Measurements from ENCODE around the gene MCRIP2.

MCRIP2 gene

DNA sequence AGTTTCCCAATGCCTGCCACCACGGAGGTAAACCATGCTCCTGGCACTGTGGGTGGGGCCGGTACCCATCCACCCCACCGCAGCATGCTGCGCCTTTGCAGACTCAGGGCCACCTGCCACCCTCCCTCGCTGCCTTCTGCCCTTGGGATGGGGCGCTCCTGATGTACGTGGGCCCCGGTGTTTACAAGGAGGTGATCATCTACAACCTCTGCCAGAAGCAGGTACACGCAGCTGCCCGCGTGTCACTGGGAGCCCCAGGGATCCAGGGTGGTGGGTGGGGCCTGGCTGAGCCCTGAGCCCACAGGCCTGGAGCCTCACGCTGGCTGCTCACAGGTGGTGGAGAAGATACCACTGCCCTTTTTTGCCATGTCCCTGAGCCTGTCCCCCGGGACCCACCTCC is 24.9 kb downstream of the MCRIP2 start:
- peaks cover 6% of the 10 kb centered on the region; the same call in 1 of the 2 replicates for H3K4me1 ChIP-seq (ENCODE audit: control insufficient read depth, insufficient read depth, low read length)
- no peaks in the 10 kb centered on the region for H3K27me3 ChIP-seq (ENCODE audit: control insufficient read depth, insufficient read depth, low read length)
- no peak overlapping the region for H3K4me3 ChIP-seq (ENCODE audit: low read depth, low read length)
- peaks cover 30% of the 10 kb centered on the region for H3K36me3 ChIP-seq (ENCODE audit: control insufficient read depth, insufficient read depth, low read length)
- no peak overlapping the region for H3K27ac ChIP-seq (ENCODE audit: low read depth, low read length)
- H3K9me3 ChIP-seq (ENCODE audit: control insufficient read depth, insufficient read depth, low read depth, low read length), result no peaks in the 10 kb centered on the region
- H3K9ac ChIP-seq (ENCODE audit: low read length), result no peak overlapping the region

DNA sequence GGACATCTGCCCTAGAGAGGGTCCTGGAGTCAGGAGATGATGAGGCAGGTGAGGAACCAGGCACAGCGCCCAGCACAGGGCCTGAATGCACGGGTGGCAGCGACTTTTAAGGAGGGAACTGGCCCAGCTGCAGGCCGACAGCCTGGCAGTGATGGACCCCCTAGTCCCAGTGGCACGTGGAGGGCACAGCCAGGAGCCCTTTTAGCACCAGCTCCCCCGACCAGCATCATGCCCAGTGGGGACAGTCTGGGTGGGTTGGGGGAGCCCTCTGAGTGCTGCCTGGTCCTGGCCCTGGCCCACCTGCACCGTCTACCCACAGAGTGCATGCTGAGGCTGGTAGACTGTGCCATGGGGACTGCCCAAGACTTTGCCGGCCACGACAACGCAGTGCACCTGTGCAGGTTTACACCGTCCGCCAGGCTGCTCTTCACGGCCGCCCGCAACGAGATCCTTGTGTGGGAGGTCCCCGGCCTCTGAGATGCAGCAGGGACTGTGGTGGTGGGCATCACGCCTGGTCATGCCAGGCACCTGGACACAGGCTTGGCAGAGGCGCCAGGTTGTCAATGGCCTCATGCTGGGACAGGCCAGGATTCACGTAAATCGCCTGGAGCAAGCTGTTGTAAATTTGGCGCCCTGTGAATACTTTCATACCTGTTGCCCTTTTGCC is 25.6 kb downstream of the MCRIP2 start:
- Histone ChIP-seq H3K27ac (ENCODE audit: low read depth, low read length) (no peak overlapping the region), H3K4me1 (ENCODE audit: control insufficient read depth, insufficient read depth, low read length) (peaks cover 5% of the 10 kb centered on the region; the same call in 1 of the 2 replicates), H3K36me3 (ENCODE audit: control insufficient read depth, insufficient read depth, low read length) (peaks cover 37% of the 10 kb centered on the region), H3K27me3 (ENCODE audit: control insufficient read depth, insufficient read depth, low read length) (no peaks in the 10 kb centered on the region), H3K9ac (ENCODE audit: low read length) (no peak overlapping the region), H3K9me3 (ENCODE audit: control insufficient read depth, insufficient read depth, low read depth, low read length) (no peaks in the 10 kb centered on the region), H3K4me3 (ENCODE audit: low read depth, low read length) (peak overlapping the region; percentile 13)

- Histone ChIP-seq H3K4me1 (ENCODE audit: control insufficient read depth, insufficient read depth, low read length) (peaks cover 5% of the 10 kb centered on the region; the same call in 1 of the 2 replicates), H3K36me3 (ENCODE audit: control insufficient read depth, insufficient read depth, low read length) (peaks cover 41% of the 10 kb centered on the region), H3K9me3 (ENCODE audit: control insufficient read depth, insufficient read depth, low read depth, low read length) (no peaks in the 10 kb centered on the region), H3K9ac (ENCODE audit: low read length) (peak within 1 kb of the TSS; percentile 75), H3K27ac (ENCODE audit: low read depth, low read length) (peak within 1 kb of the TSS; percentile 79; the same call in 1 of the 2 replicates), H3K27me3 (ENCODE audit: control insufficient read depth, insufficient read depth, low read length) (no peaks in the 10 kb centered on the region), H3K4me3 (ENCODE audit: low read depth, low read length) (peak within 1 kb of the TSS; percentile 89)
These were observed 26.3 kb downstream of the MCRIP2 start, which contains the start of gene RHOT2 for GRCh38 chr16:667780-668518. RHOT2 (plus strand) TSS chr16:668132; CDS start chr16:668200, 68 bp downstream.

- Histone ChIP-seq H3K4me1 (ENCODE audit: control insufficient read depth, insufficient read depth, low read length) (peaks cover 5% of the 10 kb centered on the region; the same call in 1 of the 2 replicates), H3K9ac (ENCODE audit: low read length) (peak overlapping the region; percentile 75), H3K27me3 (ENCODE audit: control insufficient read depth, insufficient read depth, low read length) (no peaks in the 10 kb centered on the region), H3K27ac (ENCODE audit: low read depth, low read length) (peak overlapping the region; percentile 79; the same call in 1 of the 2 replicates), H3K36me3 (ENCODE audit: control insufficient read depth, insufficient read depth, low read length) (peaks cover 47% of the 10 kb centered on the region), H3K9me3 (ENCODE audit: control insufficient read depth, insufficient read depth, low read depth, low read length) (no peaks in the 10 kb centered on the region), H3K4me3 (ENCODE audit: low read depth, low read length) (peak overlapping the region; percentile 89)
These were observed 27.0 kb downstream of the MCRIP2 start for GRCh38 chr16:668519-669171.

GRCh38 chr16:669666-670065 is 28.0 kb downstream of the MCRIP2 start:
- Histone ChIP-seq H3K4me1 (ENCODE audit: control insufficient read depth, insufficient read depth, low read length) (peaks cover 11% of the 10 kb centered on the region), H3K9ac (ENCODE audit: low read length) (no peak overlapping the region), H3K9me3 (ENCODE audit: control insufficient read depth, insufficient read depth, low read depth, low read length) (no peaks in the 10 kb centered on the region), H3K27me3 (ENCODE audit: control insufficient read depth, insufficient read depth, low read length) (no peaks in the 10 kb centered on the region), H3K36me3 (ENCODE audit: control insufficient read depth, insufficient read depth, low read length) (peaks cover 54% of the 10 kb centered on the region), H3K27ac (ENCODE audit: low read depth, low read length) (no peak overlapping the region), H3K4me3 (ENCODE audit: low read depth, low read length) (no peak overlapping the region)

DNA sequence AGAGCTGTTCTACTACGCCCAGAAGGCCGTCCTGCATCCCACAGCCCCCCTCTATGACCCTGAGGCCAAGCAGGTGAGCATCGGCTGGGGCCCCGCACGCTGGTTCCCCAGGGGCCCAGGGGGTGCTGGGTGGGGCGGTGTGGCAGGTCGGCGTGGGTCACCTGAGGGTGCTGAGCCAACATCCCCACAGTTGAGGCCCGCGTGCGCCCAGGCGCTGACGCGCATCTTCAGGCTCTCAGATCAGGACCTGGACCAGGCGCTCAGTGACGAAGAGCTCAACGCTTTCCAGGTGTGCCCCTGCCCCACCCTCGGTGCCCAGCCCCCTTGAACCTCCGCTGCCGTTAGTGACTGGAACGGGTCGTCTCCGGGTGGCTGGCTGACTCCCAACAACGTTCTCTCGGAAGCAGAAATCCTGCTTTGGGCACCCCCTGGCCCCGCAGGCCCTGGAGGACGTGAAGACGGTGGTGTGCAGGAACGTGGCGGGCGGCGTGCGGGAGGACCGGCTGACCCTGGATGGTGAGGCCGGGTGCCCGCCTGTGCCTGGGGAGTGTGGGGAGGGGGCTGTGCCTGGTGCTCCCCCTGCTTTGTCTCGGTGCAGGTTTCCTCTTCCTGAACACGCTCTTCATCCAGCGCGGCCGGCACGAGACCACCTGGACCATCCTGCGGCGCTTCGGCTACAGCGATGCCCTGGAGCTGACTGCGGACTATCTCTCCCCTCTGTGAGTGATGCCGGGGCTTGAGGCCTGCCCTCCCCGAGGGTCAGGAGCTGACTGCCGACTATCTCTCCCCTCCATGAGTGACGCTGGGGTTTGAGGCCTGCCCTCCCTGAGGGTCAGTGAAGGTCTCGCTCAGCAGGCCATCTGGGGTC is 29.1 kb downstream of the MCRIP2 start:
- Histone ChIP-seq H3K4me3 (ENCODE audit: low read depth, low read length) (no peak overlapping the region), H3K9ac (ENCODE audit: low read length) (no peak overlapping the region), H3K9me3 (ENCODE audit: control insufficient read depth, insufficient read depth, low read depth, low read length) (no peaks in the 10 kb centered on the region), H3K27me3 (ENCODE audit: control insufficient read depth, insufficient read depth, low read length) (no peaks in the 10 kb centered on the region), H3K36me3 (ENCODE audit: control insufficient read depth, insufficient read depth, low read length) (peaks cover 54% of the 10 kb centered on the region), H3K27ac (ENCODE audit: low read depth, low read length) (no peak overlapping the region), H3K4me1 (ENCODE audit: control insufficient read depth, insufficient read depth, low read length) (peaks cover 18% of the 10 kb centered on the region)

DNA sequence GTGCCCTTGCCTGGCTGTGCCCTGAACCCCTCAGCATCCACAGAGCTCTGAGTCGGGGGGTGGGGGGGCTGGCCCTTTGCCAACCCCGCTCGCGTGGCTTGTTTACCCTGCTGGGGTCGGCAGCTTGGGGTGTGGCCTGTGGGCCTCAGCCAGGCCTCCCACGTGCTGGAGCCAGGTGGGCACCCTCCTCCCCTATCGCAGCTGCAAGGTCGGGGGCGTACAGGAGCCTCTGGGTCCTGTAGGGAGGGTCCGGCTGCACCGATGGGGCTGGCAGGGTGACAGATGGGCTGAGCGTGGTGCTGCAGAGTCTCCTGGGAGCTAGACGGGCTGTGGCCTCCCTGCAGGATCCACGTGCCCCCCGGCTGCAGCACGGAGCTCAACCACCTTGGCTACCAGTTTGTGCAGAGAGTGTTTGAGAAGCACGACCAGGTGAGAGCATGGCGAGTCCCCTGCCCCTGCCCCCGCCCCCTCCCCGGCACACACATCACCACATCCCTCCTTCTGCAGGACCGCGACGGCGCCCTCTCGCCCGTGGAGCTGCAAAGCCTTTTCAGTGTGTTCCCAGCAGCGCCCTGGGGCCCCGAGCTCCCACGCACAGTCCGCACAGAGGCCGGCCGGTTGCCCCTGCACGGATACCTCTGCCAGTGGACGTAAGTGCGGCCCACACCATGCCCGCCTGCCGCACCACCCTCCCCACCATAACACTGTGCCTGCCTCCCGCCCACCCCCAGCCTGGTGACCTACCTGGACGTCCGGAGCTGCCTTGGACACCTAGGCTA is 29.9 kb downstream of the MCRIP2 start:
- H3K27ac ChIP-seq (ENCODE audit: low read depth, low read length), result no peak overlapping the region
- no peak overlapping the region for H3K9ac ChIP-seq (ENCODE audit: low read length)
- H3K9me3 ChIP-seq (ENCODE audit: control insufficient read depth, insufficient read depth, low read depth, low read length), result no peaks in the 10 kb centered on the region
- H3K27me3 ChIP-seq (ENCODE audit: control insufficient read depth, insufficient read depth, low read length), result no peaks in the 10 kb centered on the region
- H3K4me3 ChIP-seq (ENCODE audit: low read depth, low read length), result no peak overlapping the region
- H3K4me1 ChIP-seq (ENCODE audit: control insufficient read depth, insufficient read depth, low read length), result peaks cover 19% of the 10 kb centered on the region
- H3K36me3 ChIP-seq (ENCODE audit: control insufficient read depth, insufficient read depth, low read length), result peaks cover 54% of the 10 kb centered on the region

- Histone ChIP-seq H3K9ac (ENCODE audit: low read length) (no peak overlapping the region), H3K4me3 (ENCODE audit: low read depth, low read length) (no peak overlapping the region), H3K27ac (ENCODE audit: low read depth, low read length) (no peak overlapping the region), H3K27me3 (ENCODE audit: control insufficient read depth, insufficient read depth, low read length) (no peaks in the 10 kb centered on the region), H3K4me1 (ENCODE audit: control insufficient read depth, insufficient read depth, low read length) (peaks cover 28% of the 10 kb centered on the region), H3K9me3 (ENCODE audit: control insufficient read depth, insufficient read depth, low read depth, low read length) (no peaks in the 10 kb centered on the region), H3K36me3 (ENCODE audit: control insufficient read depth, insufficient read depth, low read length) (peaks cover 54% of the 10 kb centered on the region)
These were observed 30.7 kb downstream of the MCRIP2 start for GRCh38 chr16:672371-672770.

DNA sequence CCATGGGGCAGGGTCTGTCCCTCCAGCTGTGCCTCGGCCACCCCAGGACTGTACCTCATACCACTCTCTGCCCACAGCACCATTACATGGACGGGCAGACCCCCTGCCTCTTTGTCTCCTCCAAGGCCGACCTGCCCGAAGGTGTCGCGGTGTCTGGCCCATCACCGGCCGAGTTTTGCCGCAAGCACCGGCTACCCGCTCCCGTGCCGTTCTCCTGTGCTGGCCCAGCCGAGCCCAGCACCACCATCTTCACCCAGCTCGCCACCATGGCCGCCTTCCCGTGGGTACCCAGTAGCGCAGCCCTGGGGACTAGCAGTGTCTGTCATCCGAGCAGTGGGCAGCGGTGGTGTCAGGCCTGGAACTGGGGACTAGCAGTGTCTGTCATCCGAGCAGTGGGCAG is 31.2 kb downstream of the MCRIP2 start:
- Histone ChIP-seq H3K27ac (ENCODE audit: low read depth, low read length) (no peak overlapping the region), H3K9me3 (ENCODE audit: control insufficient read depth, insufficient read depth, low read depth, low read length) (no peaks in the 10 kb centered on the region), H3K9ac (ENCODE audit: low read length) (no peak overlapping the region), H3K4me3 (ENCODE audit: low read depth, low read length) (no peak overlapping the region), H3K27me3 (ENCODE audit: control insufficient read depth, insufficient read depth, low read length) (no peaks in the 10 kb centered on the region), H3K36me3 (ENCODE audit: control insufficient read depth, insufficient read depth, low read length) (peaks cover 54% of the 10 kb centered on the region), H3K4me1 (ENCODE audit: control insufficient read depth, insufficient read depth, low read length) (peaks cover 32% of the 10 kb centered on the region)

All from HUES6 (cell line).